NCI-H446 treated with DMSO at 0.1 percent for 48 hours (cell line): ENCODE measurements around the gene CELF2.

ENCODE experiments used
- DNase-seq: peaks from one replicate; lab custom pipeline; 2025; lab: John Stamatoyannopoulos, UW

Gene CELF2

DNA sequence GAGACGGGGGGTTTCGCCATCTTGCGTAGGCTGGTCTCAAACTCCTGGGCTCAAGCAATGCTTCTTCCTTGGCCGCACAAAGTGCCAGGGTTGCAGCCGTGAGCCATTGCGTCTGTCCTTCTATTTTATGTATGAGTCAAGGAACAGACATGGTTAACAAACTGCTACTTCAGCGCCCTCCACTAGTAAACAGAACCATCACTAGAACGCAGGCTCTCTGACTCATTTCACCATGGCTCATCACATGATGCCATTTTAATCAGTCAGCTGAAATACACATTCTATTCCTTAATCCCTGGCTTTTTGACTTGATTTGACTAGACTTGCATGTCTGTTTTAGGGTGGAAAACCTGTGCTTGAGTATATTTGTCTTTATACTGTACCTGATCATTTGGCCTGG, 41.3 kb downstream of the CELF2 start:
- DNase-seq, result no peak

DNA sequence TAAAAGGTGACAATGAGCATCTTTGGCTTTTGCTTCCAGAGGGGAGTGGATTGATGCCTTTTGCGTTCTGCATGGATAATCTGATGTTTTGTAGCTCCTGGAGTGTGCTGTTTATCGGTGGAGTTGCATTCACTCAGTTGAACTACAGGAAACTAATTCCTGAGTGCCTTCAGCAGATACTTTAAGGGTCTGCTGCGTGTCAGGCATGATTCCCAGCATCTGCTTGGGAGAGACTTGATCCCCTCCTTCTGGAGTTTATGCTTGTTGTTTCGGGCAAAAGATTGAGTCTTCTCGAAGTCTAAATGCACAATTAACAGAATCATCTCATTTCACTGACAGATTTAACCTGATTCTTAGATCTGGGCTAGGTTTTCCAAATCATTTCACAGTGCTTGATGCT, 46.2 kb downstream of the CELF2 start:
- no peak for DNase-seq

DNA sequence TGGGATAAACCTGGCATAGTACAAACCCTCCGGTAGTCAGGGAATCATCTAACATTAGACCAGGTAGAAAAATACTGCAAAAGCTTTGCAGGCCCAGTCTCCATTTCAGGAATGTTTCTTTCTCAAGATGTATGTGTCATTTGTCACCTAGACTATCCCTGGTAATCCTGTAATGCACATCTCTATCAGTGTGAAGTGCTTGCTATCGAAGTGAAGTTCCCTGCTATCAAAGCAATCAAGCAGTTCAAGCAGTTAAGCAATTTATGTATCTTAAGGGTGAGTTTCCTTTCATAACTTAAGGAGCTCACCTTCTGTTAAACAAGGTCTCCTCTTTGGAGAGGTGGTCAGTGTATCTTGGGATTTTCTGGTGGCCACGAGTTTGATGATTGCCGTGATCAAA, 47.2 kb downstream of the CELF2 start:
- DNase-seq, result no peak

DNA sequence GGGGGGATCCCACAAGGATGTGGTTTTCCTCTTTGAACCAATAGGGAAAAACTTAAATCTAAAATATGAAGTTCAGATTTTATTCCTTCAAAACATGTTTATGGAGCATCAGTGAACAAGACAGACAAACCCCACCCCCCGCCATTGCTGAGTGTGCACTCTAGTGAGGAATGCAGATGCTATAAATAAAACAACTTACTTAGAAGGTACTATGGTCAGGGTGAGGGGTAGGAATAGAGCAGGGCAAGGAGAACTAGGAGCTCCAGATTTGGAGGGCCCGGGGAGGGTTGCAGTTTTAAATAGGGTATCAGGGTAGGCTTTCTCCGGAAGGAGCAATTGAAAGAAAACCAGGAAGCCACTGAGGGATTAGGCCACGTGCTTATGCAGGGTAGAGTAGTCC, 47.9 kb downstream of the CELF2 start:
- no peak for DNase-seq

DNA sequence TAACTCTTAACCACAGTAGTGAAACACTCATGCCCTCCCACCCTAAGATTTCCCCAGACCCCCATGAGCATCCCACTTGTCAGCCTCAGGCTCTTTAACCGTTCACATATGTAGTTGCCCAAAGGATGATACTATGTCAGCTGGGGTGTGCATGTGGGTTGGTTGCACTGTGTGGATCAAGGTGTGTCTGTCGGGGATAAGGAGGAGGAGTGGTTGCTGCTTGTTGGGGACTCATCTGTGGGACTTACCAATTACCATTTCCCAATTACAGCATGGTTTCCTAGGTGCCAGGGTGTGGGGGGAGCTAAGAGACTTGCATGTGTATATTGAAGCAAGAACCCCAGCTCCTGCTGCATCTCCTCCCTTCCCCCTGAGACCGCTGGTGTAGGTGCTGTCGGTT, 48.8 kb downstream of the CELF2 start:
- no peak for DNase-seq

DNA sequence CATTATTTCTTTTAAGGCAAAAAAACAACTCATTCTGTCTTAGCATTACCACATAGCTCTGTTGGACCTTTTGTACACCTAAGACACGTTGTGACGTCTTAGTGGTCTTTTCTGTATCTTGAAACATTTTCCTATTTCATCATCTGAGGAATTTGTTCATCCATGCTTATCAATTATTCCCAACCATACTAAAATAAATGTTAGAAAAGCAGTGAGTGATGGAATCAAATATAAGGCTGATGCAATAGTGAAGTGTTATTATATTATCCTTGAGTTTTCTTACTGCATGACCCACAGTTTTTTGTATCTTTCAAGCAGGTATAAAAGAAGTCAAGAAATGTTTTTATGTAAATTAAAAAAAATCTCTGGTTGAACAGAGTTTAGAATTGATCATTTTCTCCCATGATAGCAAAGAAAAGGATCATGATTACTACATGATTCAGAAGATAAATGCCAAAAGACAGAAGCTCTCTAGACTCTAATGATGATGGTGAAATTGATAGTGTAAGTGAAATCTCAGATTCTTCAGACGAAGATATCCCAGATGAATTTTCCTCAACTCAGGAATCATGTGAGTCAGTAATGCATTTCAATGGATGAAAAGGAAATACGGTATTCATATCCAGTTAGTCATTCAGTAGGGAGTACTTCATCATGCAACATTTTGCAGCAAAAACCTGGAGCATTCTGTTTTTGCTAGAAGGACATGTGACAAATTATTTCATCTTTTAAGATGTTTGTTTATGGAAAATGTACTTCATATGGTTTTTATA, 51.4 kb downstream of the CELF2 start:
- no peak for DNase-seq

DNA sequence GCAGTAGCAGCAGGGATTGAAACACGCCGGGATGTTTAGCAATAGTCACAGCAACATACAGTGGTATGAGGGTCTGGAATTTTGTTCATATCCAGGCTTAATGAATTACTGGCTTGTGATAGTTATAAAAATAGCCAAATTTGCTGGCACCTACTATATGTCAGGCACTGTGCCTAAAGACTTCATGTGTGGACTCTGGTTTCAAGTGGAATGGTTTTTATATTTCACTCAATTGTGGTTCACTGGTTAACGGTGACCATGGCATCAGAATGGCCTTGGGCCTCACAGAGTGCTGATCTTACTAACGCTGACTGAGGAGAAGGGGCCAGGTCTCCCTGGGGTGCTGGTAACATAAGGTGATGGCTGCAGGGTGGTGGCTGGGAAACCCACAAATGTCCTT, 55.7 kb downstream of the CELF2 start:
- no peak for DNase-seq

DNA sequence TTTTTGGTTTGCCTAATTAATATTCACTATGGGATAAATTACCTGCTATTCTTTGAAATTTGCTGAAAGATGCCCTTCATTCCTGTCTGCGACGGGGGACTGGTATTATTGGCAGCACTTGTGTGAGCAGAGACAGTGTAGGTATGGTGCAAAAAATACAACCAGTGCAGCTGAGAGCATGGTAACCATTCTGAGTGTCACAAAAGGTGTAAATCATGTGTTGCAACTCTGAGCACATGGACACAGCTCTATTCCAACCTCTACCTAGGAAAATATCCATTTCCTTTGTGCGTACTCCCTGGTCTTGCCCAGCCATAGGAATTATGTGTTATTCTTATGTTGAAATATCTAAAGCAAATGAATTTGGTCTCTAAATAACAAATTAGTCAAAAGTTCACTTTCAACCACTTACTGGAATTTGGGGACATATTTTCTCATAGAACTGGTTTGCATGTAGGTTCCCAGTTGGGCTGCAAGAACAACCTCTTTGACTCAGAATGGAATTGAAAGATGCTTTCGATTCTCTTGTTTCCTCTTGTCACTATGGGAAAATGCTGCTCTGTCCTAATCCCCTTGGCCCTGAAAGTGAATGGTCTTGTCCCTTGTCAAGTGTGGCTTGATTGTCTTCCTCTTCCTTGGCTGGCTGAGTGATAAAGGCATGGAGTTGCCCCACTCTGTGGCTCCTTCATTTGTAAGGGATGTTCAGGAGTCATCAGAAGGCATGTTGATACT, 57.0 kb downstream of the CELF2 start:
- DNase-seq, result no peak

DNA sequence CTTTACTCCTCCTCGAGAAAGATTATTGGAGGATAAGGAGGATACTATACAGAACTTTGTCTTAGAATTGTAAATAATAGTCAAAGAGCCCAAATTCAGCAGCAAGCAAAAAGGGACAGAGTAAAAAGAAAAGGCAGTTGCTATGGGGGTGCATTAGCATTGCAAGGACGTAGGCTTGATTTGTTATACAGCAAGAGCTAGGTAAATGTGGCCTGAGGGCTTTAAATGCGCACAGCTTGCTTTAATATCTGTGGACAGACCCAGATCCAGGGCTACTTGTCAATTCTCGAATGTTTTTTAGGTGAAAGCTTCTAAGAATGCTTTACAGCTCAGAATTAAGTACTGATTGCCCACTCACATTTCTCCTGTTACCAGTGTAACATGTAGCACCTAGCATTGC, 58.5 kb downstream of the CELF2 start:
- DNase-seq, result no peak

DNA sequence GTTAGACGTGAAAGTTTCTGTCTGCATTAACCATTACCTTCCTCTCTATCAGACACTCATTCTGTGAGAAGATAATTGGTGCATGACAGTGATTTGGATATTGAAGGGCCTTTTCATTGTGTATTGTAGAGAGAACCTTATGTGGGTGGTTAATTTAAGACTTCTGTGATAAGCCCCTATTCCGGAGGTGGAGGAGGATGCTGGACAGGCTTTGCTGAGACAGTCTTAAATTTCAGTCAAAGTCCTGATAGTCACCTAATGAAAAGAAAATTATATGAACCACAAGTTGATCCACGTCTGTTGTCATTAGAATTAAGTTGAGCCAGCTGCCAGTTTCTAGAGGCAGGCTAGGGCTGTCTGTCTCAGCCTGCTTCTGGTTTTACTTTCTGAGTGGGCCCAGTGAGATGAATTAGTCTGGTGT, 62.9 kb downstream of the CELF2 start:
- DNase-seq, result no peak

DNA sequence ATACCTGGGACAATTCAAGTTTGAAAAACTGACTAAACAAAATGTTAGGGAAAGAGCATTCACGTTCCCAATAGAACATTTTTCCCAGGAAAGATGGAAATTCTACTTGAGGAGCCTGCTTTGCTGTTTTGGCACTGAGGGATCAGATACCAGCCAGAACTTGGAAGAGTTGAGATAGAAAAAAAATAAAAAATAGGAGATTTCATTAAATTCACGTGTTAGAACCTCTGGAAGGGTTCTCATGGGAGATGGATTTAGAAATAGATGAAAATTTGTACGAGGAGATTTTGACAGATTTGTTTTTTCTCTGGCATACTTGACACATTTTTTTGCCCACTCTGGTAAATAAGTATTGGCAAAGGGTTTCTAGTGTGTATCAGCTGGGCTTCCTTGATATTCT, 63.7 kb downstream of the CELF2 start:
- no peak for DNase-seq

DNA sequence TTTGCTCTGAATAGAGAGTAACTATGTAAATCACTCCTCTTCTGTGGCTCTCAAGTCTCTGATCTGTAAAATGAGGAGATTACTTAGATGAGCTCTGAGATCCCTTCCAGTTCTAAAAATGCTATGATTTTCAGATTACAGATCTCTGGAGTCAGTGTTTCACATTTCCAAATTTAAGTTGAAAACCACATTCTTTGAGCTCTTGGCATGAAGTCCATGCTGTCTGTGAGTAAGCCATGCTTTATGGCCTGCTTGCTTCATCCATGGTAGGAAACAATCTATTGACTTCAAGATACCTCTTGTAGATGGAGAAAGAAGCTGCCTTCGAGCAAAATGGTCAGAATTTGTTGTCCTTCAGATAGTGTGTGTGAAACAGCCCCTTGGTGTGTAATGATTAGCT, 64.9 kb downstream of the CELF2 start:
- DNase-seq, result no peak

DNA sequence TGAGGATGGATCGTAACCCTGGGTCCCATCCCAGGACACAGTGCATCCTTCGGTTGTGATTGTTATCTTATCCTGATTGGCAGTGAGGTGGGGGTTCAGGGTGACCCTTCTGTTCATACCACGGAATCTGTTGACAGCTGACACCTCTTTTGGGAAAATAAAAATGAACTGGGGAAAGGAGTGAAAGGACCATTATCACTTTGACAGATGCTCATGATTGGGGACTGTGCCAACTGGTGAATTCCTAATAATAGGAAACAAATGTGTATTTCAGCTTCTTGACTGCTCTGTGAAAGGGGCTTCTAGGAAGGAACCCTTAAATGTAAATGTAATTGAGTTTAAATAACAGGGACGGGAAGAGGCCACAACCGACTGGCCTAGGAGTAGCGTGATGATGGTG, 65.4 kb downstream of the CELF2 start:
- no peak for DNase-seq

DNA sequence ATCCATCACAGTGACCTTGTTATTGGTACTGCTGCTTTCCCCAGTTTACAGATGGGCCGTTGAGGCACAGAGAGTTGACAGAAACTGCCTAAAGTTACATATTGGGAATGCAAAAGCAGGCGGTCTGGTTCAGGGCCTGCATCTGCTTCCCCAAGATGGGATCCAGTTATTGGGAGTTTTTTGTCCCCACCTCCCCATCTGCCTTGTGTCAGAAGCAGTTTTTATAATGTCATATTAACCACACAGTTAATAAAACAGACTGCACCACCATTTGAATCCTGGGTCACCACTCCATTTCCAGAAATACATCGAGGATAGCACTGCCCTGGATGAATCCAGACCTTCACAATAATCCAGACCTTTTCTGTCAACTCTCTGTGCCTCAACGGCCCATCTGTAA, 67.9 kb downstream of the CELF2 start:
- DNase-seq, result no peak

DNA sequence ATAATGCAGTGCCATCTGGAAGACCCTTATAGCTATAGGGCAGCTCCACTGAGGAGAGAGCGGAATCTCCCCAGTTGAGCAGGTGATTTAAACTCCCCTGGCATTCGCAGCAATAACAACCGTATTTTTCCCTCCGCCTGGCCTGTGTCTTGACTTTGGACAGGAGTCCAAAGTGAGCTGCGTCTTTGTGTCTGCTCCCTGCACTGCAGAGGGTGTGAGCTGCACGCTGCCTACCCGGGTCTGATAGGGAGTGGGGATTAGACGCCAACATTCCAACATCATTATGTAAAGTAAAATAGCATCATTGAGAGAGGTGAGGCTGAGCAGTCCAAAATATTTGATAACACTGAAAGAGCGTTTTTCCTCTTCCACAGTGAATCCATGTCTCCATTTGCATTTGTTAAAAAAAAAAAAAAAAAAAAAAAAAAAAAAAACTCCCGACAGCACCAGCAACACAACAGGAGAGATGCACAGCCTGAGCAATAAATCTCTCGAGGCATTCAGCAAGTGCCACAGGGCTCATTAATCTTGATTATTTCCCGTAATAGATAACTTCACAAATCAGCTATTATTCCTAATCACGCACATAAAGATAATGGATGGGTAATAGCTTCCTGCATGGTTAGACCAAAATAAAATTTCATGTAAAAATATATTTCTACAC, 68.6 kb downstream of the CELF2 start:
- no peak for DNase-seq

DNA sequence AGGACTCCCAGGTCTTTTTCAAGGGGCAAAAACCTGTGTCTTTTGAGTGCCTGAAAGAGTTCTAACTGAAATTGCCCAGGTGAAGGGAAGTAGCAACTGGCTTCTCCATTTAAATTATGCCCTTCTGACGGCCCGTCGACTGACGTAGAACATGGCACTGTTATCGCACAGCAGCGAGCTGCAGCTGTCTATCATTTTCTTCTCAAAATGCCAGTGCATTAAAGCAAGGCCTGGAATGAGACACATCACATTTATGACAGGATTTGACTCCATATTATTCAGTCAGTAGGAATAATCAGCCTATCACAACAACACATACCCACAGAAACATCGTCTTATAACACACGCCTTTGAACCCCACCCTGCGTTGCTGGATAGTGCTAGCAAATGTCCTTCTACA, 69.7 kb downstream of the CELF2 start:
- DNase-seq, result no peak

DNA sequence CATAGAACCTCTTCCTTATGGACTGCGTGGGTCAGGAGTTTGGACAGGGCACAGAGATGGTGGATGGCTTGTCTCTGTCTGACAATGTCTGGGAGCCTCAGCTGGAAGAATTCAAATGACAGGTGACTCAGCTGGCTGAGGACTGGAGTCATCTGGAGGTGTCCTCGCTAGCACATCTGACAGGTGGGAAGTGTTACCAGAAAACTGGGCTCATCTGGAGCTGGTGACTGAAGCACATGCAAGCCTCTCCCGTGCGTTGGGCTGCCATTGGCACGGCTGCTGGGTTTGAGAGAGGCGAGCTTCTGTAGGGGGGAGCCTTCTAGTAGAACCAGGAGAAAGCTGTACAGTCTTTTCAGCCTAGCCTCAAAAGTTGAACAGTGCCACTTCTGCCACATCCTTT, 71.0 kb downstream of the CELF2 start:
- no peak for DNase-seq

DNA sequence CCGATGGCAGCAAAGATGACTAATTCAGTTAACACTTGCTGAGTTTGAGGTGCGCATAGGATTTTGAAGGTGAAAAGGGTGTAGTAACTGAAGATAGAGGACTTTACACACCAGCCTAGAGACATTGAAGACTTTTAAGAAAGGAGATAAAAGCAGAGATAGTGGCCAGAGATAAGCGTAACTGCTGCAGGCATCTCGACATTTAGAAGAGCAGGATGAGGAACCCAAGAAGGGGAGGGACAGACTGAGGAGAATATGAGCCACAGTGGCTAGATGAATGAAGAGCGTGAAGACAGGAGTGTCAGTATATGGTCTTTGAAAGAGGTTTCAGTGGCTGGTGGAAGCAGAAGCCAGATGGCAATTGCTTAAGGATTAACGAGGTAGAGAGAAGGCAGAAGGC, 71.6 kb downstream of the CELF2 start:
- no peak for DNase-seq

DNA sequence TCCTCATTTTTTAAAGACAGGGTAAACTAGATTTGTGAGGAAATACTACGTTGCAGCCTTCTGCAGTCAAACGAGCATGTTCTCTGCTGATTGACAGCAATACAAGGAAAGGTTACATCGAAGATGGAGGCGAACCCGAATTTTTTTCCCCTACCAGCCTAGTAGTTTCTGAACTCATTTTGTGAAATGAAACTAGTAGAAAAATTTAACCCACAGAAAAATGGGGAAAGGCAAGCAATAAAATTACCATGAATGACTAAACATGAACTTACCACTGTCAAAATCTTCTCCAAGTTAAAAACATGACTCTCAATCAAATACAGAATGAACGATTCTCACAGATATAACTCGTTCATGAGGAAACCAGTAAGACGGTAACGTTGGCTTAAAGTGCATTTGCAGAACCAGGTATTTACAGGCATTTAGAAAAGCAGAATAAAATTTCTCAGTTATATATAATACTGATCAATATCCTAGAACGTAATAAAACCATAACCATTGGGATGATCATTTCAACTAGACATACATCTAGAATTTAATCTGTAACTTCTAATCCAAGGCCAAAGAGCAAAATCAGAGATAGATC, 73.9 kb downstream of the CELF2 start:
- no peak for DNase-seq

DNA sequence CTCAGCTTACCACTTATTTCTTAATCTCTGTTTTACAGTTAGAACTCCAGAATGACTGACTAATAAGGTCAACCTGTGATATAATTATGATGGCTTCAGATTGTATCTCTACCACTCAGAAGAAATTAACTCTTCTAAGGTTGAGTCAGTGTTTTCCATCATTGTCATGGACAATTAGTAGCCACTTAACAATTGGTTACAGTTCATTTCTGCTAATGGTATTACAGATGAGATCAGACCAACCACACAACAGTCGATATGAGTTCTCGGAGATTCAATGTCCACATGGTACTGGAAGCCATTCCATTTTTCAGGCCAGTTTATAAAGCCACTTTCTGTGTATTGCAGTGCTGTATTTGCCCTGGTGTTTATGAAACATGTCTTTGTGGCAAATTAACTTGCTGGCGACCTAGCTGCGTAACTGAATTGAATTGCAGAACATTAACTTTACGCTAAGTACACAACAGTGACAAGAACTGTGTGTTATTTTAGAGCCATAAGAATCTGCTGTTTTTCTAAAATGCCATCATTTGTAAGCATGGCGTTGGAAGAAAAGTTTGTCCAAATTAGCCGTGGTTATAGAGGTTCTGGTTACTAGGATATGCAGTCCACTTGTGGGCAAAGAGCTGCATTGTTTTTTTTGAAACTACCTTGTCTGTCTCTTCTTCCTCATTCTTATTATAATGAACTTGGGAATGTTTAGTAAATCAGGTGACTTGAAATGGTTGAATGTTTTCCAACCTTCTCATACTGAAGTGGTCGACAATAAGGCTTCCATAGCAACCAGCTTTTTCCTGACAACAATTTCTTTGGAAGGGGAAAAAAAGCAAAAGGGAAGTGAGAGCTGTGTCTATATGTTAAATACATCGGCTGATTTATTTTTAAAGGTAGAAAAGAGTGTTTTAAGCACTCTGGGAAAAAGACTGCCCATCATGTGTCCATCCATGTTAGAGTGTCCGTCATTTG, 76.4 kb downstream of the CELF2 start:
- DNase-seq, result no peak

DNA sequence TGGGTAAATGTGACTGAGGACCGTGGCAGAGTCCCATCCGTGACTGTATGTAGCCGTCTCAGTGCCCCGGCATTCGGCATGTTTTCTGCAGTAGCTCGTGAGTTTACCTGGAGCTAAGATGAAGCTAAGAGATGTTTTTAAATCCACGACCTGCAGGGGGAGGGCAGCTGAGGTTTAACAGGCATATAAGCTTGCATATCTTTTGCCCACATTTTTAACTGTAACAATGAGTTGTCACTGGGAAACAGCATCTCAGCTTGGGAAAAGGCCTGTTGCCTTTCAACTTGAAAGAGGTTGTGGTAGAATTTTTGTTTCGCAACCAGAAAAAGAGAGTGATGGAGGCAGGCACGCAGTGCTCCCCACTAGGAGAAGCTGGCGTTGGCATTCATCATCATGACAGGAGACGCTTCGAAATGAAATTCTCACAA, 77.7 kb downstream of the CELF2 start:
- no peak for DNase-seq

DNA sequence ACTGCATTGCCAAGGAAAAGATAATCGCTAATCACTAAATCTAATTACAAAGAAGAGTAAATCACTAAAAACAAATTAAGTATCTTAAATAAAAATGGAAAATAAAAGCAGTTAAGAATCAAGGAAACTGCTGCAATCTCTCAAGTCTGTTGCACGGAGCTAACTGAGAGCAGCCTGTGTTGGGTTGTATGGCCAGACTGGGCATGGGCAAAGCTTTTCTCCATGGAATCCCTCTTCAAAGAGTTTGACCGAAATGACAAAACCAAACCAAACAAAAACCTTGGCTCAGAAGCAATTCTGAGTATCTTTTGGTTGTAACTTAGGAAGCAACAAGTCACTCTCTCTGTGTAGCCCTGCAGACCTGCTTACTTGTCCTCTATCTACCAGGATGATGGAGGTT, 78.8 kb downstream of the CELF2 start:
- no peak for DNase-seq
